Measurements from ENCODE around the gene CCDC183.

DNA sequence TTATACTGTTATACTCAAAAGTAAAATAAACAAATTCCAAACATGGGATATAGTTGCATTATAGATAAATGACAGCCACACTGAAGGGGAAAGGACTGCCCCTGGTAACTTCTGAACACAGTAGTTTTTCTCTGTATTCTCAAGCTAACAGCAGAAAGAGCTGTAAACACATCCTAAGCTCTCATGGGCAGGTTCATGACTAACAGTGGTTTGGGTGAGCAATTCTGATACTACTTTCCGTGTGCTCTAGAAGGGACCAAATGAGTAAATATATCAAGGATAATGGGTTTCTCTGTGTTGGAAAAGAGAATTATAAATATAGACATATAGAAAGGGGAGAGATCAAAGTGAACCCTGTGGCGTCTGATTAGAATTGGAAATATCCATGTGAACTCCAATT, 45.6 kb upstream of the CCDC183 start:
- no peak for TF ChIP-seq EP300 (IDR thresholded peaks at IDR 0.05; ENCODE audit: low read depth)
- TF ChIP-seq, protein P1, sequence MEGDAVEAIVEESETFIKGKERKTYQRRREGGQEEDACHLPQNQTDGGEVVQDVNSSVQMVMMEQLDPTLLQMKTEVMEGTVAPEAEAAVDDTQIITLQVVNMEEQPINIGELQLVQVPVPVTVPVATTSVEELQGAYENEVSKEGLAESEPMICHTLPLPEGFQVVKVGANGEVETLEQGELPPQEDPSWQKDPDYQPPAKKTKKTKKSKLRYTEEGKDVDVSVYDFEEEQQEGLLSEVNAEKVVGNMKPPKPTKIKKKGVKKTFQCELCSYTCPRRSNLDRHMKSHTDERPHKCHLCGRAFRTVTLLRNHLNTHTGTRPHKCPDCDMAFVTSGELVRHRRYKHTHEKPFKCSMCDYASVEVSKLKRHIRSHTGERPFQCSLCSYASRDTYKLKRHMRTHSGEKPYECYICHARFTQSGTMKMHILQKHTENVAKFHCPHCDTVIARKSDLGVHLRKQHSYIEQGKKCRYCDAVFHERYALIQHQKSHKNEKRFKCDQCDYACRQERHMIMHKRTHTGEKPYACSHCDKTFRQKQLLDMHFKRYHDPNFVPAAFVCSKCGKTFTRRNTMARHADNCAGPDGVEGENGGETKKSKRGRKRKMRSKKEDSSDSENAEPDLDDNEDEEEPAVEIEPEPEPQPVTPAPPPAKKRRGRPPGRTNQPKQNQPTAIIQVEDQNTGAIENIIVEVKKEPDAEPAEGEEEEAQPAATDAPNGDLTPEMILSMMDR (IDR thresholded peaks at IDR 0.05): no peak
